HEK293 (cell line): Measurements from ENCODE around the gene NMT2.

Source experiments
- CTCF ChIP-seq: fragments of 450-650 bp; formaldehyde crosslinking; IDR thresholded peaks from 2 replicates; pipeline ENCODE4 v1.5.1; 2016; ENCODE audit warnings: missing biosample characterization, missing genetic modification characterization
- YY1 ChIP-seq: fragments of 450-650 bp; formaldehyde crosslinking; IDR thresholded peaks from 2 replicates; pipeline ENCODE4 v1.5.1; 2018; ENCODE audit warnings: missing biosample characterization, missing genetic modification characterization
- ZNF138 ChIP-seq: fragments of 450-650 bp; formaldehyde crosslinking; IDR thresholded peaks from 2 replicates; pipeline ENCODE4 v1.5.1; 2016; ENCODE audit warnings: missing biosample characterization, missing genetic modification characterization, borderline replicate concordance
- ZNF324 ChIP-seq: fragments of 450-650 bp; formaldehyde crosslinking; IDR thresholded peaks from 2 replicates; pipeline ENCODE4 v1.5.1; 2016; ENCODE audit warnings: missing biosample characterization, missing genetic modification characterization
- ZNF629 ChIP-seq: fragments of 450-650 bp; formaldehyde crosslinking; IDR thresholded peaks from 2 replicates; pipeline ENCODE4 v1.5.1; 2017; ENCODE audit warnings: missing biosample characterization, missing genetic modification characterization
- TF ChIP-seq, protein P1 (sequence below): fragments of 450-650 bp; formaldehyde crosslinking; IDR thresholded peaks from 2 replicates; pipeline ENCODE4 v1.5.1; 2016; ENCODE audit warnings: missing biosample characterization, missing genetic modification characterization, low read depth
- TF ChIP-seq, protein P2 (sequence below): fragments of 450-650 bp; formaldehyde crosslinking; IDR thresholded peaks from 2 replicates; pipeline ENCODE4 v1.5.1; 2016; ENCODE audit warnings: missing biosample characterization, missing genetic modification characterization, low read depth

- TF ChIP-seq ZNF324 (tag by site-specific recombination) (no peak), YY1 (no peak), ZNF138 (no peak), CTCF (no peak), ZNF629 (no peak)
- TF ChIP-seq, protein P1, sequence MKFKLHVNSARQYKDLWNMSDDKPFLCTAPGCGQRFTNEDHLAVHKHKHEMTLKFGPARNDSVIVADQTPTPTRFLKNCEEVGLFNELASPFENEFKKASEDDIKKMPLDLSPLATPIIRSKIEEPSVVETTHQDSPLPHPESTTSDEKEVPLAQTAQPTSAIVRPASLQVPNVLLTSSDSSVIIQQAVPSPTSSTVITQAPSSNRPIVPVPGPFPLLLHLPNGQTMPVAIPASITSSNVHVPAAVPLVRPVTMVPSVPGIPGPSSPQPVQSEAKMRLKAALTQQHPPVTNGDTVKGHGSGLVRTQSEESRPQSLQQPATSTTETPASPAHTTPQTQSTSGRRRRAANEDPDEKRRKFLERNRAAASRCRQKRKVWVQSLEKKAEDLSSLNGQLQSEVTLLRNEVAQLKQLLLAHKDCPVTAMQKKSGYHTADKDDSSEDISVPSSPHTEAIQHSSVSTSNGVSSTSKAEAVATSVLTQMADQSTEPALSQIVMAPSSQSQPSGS (tag by site-specific recombination), result no peak
- TF ChIP-seq, protein P2, sequence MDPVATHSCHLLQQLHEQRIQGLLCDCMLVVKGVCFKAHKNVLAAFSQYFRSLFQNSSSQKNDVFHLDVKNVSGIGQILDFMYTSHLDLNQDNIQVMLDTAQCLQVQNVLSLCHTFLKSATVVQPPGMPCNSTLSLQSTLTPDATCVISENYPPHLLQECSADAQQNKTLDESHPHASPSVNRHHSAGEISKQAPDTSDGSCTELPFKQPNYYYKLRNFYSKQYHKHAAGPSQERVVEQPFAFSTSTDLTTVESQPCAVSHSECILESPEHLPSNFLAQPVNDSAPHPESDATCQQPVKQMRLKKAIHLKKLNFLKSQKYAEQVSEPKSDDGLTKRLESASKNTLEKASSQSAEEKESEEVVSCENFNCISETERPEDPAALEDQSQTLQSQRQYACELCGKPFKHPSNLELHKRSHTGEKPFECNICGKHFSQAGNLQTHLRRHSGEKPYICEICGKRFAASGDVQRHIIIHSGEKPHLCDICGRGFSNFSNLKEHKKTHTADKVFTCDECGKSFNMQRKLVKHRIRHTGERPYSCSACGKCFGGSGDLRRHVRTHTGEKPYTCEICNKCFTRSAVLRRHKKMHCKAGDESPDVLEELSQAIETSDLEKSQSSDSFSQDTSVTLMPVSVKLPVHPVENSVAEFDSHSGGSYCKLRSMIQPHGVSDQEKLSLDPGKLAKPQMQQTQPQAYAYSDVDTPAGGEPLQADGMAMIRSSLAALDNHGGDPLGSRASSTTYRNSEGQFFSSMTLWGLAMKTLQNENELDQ, result no peak
Observed at GRCh38 chr10:15144788-15145187, 23.7 kb downstream of the NMT2 start.
